Measurements from ENCODE around the gene GALNT12.

GALNT12 gene

GRCh38 chr9:98899408-98900056 is 92.1 kb downstream of the GALNT12 start:
- no peak overlapping the region for H3K4me3 ChIP-seq (ENCODE audit: low read depth, low read length)

Data from iPS-11a (cell line).